GM19025 (cell line): ENCODE data around the gene PTCSC3.

Experiments
- ATAC-seq: cut with Tn5 transposase; IDR thresholded peaks from one replicate; pipeline ENCODE4 v1.9.1; 2021; ENCODE audit warnings: mild to moderate bottlenecking, low read depth, moderate library complexity; ENCODE audit not compliant: unreplicated experiment

PTCSC3 gene

GRCh38 chr14:36176524-36176923, at the start of gene PTCSC3:
PTCSC3 (minus strand) TSS chr14:36176722.
- ATAC-seq = no peak

GRCh38 chr14:36226164-36226563, 49.6 kb upstream of the PTCSC3 start:
- no peak for ATAC-seq

GRCh38 chr14:36224176-36224575, 47.7 kb upstream of the PTCSC3 start:
- ATAC-seq = no peak

- ATAC-seq = no peak
Observed at GRCh38 chr14:36223558-36223957, 47.0 kb upstream of the PTCSC3 start.

GRCh38 chr14:36222952-36223468, 46.5 kb upstream of the PTCSC3 start:
- ATAC-seq = no peak

GRCh38 chr14:36222337-36222736, 45.8 kb upstream of the PTCSC3 start:
- ATAC-seq = no peak

- ATAC-seq = no peak
Observed at GRCh38 chr14:36221112-36221511, 44.6 kb upstream of the PTCSC3 start.

GRCh38 chr14:36217732-36218131, 41.2 kb upstream of the PTCSC3 start:
- no peak for ATAC-seq

- ATAC-seq = no peak
Observed at GRCh38 chr14:36217027-36217426, 40.5 kb upstream of the PTCSC3 start.

GRCh38 chr14:36215217-36215598, 38.7 kb upstream of the PTCSC3 start:
- ATAC-seq = no peak

- no peak for ATAC-seq
Observed at GRCh38 chr14:36214476-36215216, 38.1 kb upstream of the PTCSC3 start.

GRCh38 chr14:36212987-36213386, 36.5 kb upstream of the PTCSC3 start:
- no peak for ATAC-seq

GRCh38 chr14:36212577-36212976, 36.1 kb upstream of the PTCSC3 start:
- no peak for ATAC-seq

GRCh38 chr14:36208690-36209278, 32.3 kb upstream of the PTCSC3 start:
- ATAC-seq = no peak

GRCh38 chr14:36207500-36207899, 31.0 kb upstream of the PTCSC3 start:
- no peak for ATAC-seq

- no peak for ATAC-seq
Observed at GRCh38 chr14:36204461-36205073, 28.0 kb upstream of the PTCSC3 start.

- ATAC-seq = no peak
Observed at GRCh38 chr14:36198378-36198777, 21.9 kb upstream of the PTCSC3 start.

- ATAC-seq = no peak
Observed at GRCh38 chr14:36194663-36195062, 18.1 kb upstream of the PTCSC3 start.

- no peak for ATAC-seq
Observed at GRCh38 chr14:36192530-36192929, 16.0 kb upstream of the PTCSC3 start.

- ATAC-seq = no peak
Observed at GRCh38 chr14:36183402-36183801, 6.9 kb upstream of the PTCSC3 start.

GRCh38 chr14:36181417-36181816, 4.9 kb upstream of the PTCSC3 start:
- no peak for ATAC-seq

GRCh38 chr14:36177489-36177888, 967 bp upstream of the PTCSC3 start:
- ATAC-seq = no peak
